ENCODE measurements around the gene DRC3. TPM values are rescaled to one million over a fixed set of nuclear protein-coding genes. Genes with fewer than 3 reads are reported as not detected.
"Not testable (repeated sequence)": the region's sequence is repeated elsewhere in the genome, so short reads cannot be mapped to it uniquely, and the experiment has no call there.

Gene DRC3
- polyA plus RNA-seq, 6 donors from 2014 or later = 0.19 to 1.4 (median 0.85) TPM; not detected in 2

DNA sequence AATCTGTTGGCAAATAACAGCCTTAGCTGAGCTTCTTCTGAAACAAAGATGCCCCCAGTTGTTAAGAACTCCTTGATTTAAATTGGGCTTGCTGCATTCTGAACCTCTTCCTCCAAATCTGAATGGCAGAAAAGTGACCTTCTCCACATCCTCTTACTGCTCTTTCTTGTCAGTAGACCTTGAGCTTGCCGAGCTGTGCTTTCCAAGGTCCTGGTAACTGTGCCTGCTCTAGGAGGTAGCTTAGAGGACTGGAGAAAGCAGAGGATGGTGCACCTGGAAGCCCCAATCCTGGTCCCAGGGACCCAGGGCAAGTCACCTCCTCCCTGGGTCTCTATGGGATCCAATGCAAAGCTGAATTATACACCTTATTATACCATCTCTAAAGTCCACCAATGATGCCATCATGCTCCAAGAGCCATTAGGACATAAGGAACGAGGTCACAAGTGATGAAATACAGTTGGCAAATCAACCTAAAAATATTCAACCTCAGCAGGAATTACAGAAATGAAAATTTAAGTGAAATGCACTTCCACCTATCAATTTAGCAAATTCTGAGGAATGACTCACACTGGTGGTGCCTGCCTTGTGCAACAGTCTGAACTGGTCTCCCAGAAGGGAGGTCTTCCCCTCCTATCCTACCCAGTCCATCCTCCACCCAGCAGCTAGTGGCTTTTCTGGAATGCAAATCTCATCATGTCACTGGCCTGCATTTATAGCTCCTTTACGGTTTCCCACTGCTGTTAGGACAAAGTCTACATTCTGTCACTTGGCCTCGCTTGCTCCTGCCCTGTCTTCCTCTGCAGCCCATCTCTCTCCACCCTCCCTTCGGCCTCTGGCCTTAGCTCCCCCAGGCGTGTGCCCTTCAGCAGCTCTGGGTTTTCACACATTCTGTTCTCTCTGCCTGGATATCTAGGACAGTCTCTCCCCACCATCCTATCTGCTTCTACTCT is 37.1 kb upstream of the DRC3 start:
- DNase-seq (no peak), ATAC-seq (ENCODE audit: low read depth in 2 of 2) (no peak)
- Mint-ChIP-seq H3K27me3 (no peaks in the 10 kb centered on the region), H3K9me3 (no peaks in the 10 kb centered on the region), H3K36me3 (no peaks in the 10 kb centered on the region), H3K4me1 (peaks cover 8 to 23% (median 20%) of the 10 kb centered on the region in 3 donors), H3K4me3 (peak overlapping the region in 1 of 8 donors; percentile 69), H3K27ac (peak overlapping the region in 2 of 6 donors; percentile 14 to 78)

DNA sequence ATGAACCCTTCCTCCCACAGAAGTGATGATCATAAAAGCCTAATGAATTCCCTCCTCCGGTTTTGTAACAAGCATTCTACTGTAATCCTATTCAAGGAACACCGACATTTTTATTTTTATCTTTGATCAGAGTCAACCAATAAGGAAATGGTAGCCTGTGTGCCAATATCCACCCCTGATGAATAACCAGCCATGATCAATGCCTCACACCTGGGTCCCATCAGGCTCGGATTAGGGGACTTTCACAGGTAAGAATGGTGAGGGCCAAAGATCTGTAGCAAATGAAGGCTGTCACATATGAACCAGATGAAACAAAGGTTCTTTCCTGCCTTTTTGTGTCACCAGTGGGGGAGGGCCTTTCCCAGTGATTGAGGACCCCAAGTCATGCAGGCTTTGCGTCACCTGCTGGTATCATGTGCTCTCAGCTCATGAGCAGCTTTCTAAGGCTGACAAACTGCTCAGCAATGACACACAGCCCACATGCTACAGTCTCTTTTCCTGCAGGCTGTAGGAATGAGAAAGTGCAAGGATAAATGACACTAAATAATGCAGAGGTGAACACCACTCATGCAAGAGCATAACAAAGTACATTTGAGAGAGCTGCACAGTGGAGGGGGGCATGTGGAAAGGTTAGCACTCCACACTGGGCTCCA is 35.3 kb upstream of the DRC3 start:
- Mint-ChIP-seq H3K4me3 (no peak overlapping the region), H3K27ac (peak overlapping the region in 3 of 6 donors; percentile 15 to 28 (median 16)), H3K9me3 (no peaks in the 10 kb centered on the region), H3K4me1 (peaks cover 4 to 20% (median 14%) of the 10 kb centered on the region in 3 donors), H3K36me3 (no peaks in the 10 kb centered on the region), H3K27me3 (no peaks in the 10 kb centered on the region)
- ATAC-seq (ENCODE audit: low read depth in 2 of 2) = no peak
- no peak for DNase-seq

DNA sequence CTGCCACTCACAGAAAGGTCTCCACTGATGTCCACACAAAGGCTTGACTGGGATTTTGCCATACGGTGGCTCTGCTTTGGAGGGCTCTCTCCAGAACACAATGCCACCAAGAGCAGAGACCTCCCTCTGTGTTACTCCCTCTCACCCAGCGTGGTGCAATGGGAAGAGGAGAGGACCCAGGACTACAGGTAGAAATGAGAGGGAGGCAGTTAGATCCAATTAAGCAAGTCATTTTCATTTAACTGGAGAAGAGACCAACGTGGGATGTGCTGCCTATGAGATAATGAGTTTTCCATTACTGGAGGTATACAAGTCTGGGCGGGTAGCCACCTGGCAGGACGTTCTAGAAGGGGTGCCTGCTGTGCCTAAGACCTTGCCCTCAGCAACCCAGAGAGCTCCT is 34.7 kb upstream of the DRC3 start:
- H3K27me3 Mint-ChIP-seq = no peaks in the 10 kb centered on the region
- no peak for ATAC-seq (ENCODE audit: low read depth in 2 of 2)
- H3K4me3 Mint-ChIP-seq = no peak overlapping the region
- peak overlapping the region in 1 of 6 donors; percentile 28 for H3K27ac Mint-ChIP-seq
- DNase-seq = no peak
- H3K9me3 Mint-ChIP-seq = no peaks in the 10 kb centered on the region
- no peaks in the 10 kb centered on the region for H3K36me3 Mint-ChIP-seq
- peaks cover 4 to 20% (median 15%) of the 10 kb centered on the region in 3 donors for H3K4me1 Mint-ChIP-seq

DNA sequence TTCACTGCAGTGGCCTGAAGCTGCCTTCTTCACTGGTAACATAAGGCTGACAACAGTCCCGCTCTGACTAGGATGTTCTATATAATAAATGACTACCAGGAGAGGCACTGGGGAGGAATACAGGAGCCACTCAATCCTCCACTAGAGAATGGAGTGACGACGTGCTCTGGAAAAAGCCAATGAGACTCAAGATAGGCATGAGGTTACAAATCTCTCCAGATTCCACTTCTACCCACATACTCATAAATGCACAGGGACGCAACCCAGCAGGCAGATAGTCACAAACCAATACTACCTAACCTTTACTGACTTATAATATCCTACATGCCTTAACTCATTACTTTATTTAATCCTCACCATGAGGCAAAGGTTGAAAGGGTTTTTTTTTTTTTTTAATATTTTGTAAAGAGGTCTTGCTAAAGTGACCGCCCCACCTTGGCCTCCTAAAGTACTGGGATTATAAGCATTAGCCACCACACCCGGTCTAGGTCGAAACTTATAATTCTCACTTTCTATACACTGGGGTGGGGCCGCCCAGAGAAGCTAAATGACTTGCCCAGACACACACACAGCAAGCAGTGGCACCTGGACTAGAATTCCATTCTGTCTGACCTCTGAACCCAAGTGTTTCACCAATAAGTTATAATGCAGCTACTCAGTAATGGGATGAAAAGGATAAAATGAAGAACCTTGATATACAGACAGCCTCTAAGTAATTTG is 34.1 kb upstream of the DRC3 start:
- DNase-seq (no peak), ATAC-seq (ENCODE audit: low read depth in 2 of 2) (no peak)
- no peak overlapping the region for H3K27ac Mint-ChIP-seq
- H3K27me3 Mint-ChIP-seq = no peaks in the 10 kb centered on the region
- peaks cover 10 to 26% (median 21%) of the 10 kb centered on the region in 3 donors for H3K4me1 Mint-ChIP-seq
- no peak overlapping the region for H3K4me3 Mint-ChIP-seq
- no peaks in the 10 kb centered on the region for H3K36me3 Mint-ChIP-seq
- H3K9me3 Mint-ChIP-seq = no peaks in the 10 kb centered on the region

DNA sequence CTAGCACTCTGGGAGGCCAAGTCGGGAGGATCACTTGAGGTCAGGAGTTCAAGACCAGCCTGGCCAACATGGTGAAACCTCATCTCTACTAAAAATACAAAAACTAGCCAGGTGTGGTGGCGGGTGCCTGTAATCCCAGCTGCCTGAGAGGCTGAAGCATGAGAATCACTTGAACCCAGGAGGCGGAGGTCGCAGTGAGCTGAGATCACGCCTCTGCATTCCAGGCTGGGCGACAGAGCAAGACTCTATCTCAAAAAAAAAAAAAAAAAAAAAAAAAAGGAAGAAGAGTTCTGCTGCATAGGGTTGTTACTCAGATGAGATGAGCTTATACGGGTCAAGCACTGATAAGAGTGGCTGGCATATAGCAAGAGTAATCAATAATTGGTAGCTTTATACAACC is 32.7 kb upstream of the DRC3 start:
- H3K36me3 Mint-ChIP-seq; ATAC-seq (ENCODE audit: low read depth in 2 of 2); DNase-seq; H3K4me3 Mint-ChIP-seq; H3K9me3 Mint-ChIP-seq; H3K27me3 Mint-ChIP-seq; H3K27ac Mint-ChIP-seq: not testable (repeated sequence)
- peaks cover 14 to 32% (median 25%) of the 10 kb centered on the region in 3 donors for H3K4me1 Mint-ChIP-seq

DNA sequence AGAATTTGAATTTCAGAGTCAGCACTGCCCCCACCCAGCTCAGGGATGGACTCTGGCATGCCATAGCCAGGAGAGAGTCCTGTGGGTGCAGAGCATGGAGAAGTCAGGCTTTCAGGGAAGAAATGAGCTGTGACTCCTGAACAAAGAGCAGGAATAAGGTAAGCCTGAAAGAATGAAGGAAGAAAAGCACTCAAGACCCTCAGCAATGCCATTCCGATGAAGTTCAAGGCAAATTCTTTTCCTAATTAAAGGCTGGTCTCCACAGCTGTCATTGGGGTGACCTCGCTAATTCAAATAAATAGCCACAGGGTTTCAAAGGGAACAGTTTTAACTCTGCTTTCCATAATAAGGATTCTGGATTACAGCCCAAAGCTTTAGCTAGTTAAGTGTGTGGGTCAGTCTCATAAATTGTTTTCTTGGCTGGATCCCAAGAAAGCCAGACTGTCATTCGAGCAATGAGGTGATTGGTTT is 32.2 kb upstream of the DRC3 start:
- Mint-ChIP-seq H3K4me1 (peaks cover 14 to 28% (median 25%) of the 10 kb centered on the region in 3 donors), H3K27ac (no peak overlapping the region), H3K4me3 (no peak overlapping the region), H3K9me3 (no peaks in the 10 kb centered on the region), H3K36me3 (no peaks in the 10 kb centered on the region), H3K27me3 (no peaks in the 10 kb centered on the region)
- ATAC-seq (ENCODE audit: low read depth in 2 of 2) (no peak), DNase-seq (no peak)

DNA sequence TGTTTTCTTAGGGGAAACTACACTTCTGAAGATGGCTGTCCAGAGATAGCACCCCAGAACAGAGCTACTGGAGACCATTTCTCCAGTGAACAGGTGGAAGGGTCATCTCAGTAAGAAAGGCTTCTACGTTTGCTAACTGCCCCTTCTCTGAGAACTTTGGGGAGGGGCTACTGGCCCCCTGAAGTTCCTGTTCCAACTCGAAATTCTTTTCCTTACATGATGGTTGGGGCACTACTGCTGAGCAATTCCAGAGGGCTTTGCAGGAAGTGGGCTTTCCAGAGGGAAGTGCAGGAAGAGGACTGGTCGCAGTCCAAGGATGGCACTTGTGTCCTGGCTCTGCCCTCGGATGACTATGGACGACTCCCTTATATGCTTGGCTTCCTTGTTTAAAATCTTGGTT is 31.6 kb upstream of the DRC3 start:
- ATAC-seq (ENCODE audit: low read depth in 2 of 2) (no peak), DNase-seq (no peak)
- Mint-ChIP-seq H3K9me3 (no peaks in the 10 kb centered on the region), H3K4me3 (no peak overlapping the region), H3K4me1 (peaks cover 12 to 24% (median 22%) of the 10 kb centered on the region in 3 donors), H3K27ac (no peak overlapping the region), H3K27me3 (no peaks in the 10 kb centered on the region), H3K36me3 (no peaks in the 10 kb centered on the region)

DNA sequence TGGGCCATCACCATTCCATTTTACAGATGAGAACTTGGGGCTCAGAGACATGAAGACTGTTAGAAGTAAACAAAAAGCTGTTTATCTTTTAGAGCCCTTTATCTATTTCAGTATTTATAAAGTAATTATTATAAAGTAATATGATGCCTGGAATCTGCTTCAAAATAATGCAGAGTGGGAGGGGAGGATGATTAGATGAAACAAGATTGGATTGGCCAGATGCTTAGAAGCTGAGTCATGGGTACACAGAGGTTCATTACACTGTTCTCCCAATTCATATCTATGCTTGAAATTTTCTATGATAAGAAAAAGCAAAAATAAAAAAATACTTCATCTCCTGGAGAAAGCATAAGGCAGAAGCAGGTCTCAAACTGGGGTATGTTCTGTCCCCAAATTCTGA is 29.8 kb upstream of the DRC3 start:
- peaks cover 10 to 21% (median 20%) of the 10 kb centered on the region in 3 donors for H3K4me1 Mint-ChIP-seq
- no peaks in the 10 kb centered on the region for H3K36me3 Mint-ChIP-seq
- no peak overlapping the region for H3K4me3 Mint-ChIP-seq
- ATAC-seq (ENCODE audit: low read depth in 2 of 2) = no peak
- H3K27me3 Mint-ChIP-seq = no peaks in the 10 kb centered on the region
- no peaks in the 10 kb centered on the region for H3K9me3 Mint-ChIP-seq
- H3K27ac Mint-ChIP-seq = peak overlapping the region in 2 of 6 donors; percentile 18 to 84
- no peak for DNase-seq

DNA sequence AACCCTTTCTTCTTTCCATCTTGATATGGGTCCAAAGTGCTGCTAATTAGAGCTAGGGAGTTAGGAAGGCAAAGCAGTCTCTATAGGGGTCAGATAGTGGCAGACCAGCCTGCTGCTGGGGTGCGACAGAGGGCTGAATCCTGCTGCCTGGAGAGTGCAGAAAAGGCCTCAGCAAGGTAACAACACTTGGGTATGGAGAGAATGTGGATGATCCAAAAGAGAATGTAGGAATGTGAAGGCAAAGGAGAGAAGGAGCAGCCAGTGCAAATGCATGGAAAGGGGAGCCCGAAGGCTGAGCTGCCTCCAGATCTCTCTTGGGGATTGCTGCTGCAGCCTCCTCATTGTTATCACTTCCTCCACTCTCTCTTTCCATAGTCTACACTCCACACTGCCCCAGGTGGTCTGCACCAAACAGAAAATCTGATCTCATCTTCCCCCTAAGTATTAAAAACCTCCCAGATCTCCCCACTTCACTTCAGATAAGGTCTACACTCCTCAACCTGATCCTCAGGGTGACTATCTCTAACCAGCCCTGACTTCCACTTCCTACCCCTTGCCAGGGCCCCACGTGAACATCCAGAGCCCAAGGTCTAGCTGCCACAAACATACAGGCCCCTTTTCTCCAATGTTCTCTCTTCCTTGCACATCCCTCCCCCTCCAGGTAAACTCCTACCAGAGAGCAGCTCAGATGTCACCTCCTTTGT is 29.2 kb upstream of the DRC3 start:
- peak overlapping the region in 4 of 6 donors; percentile 1 to 84 (median 40) for H3K27ac Mint-ChIP-seq
- no peak for DNase-seq

DNA sequence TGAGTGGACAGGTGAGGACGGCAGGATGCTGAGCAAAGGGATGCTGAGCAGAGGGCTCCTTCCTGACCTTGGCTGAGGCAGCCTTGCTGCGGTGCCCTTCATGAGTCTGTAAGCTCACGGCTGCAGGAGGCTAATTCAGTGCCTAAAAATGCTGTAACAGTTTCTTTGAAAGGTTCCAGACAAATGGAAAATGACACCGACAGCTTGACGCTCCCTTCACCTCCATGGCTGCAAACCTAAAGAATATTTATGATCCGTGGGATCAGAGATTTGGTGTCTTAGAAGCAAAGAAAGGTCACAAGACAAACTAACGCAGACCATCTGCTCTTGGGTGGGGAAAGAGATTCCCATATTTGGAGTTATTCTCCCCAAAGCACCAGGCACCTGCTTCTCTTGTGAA is 28.4 kb upstream of the DRC3 start:
- peak overlapping the region in 1 of 6 donors; percentile 66 for H3K27ac Mint-ChIP-seq
- H3K4me3 Mint-ChIP-seq = no peak overlapping the region
- H3K36me3 Mint-ChIP-seq = no peaks in the 10 kb centered on the region
- no peak for DNase-seq
- no peaks in the 10 kb centered on the region for H3K27me3 Mint-ChIP-seq
- H3K4me1 Mint-ChIP-seq = peaks cover 16 to 28% (median 18%) of the 10 kb centered on the region in 3 donors
- H3K9me3 Mint-ChIP-seq = no peaks in the 10 kb centered on the region
- no peak for ATAC-seq (ENCODE audit: low read depth in 2 of 2)

More for the DNA sequence above, 29.2 kb upstream of the DRC3 start:
- Mint-ChIP-seq H3K9me3 (no peaks in the 10 kb centered on the region), H3K27me3 (no peaks in the 10 kb centered on the region), H3K4me1 (peaks cover 10 to 20% (median 18%) of the 10 kb centered on the region in 3 donors), H3K4me3 (peak overlapping the region in 2 of 8 donors; percentile 13 to 49), H3K36me3 (no peaks in the 10 kb centered on the region)
- ATAC-seq (ENCODE audit: low read depth in 2 of 2) = no peak

DNA sequence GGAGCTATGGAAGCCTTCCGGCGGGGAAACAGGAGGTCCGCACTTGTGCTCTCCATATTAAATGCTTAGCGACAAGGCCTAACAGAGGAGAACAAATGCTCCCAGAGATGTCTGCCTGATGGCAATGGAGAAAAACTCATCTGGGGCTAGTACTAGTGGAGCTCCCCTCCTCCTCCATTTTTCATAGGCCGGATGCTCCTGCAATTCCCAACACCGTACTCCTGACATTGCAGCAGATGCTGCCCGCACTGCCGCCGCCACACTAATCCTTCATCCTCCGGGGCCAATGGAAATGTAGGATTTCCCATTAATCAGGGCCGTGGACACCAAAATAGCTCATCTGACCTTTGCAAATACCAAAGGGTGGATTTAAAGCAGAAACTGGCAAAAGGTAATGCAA is 27.9 kb upstream of the DRC3 start:
- H3K4me1 Mint-ChIP-seq = peaks cover 18 to 29% (median 19%) of the 10 kb centered on the region in 3 donors
- DNase-seq (no peak), ATAC-seq (ENCODE audit: low read depth in 2 of 2) (no peak)
- H3K9me3 Mint-ChIP-seq = no peaks in the 10 kb centered on the region
- no peaks in the 10 kb centered on the region for H3K36me3 Mint-ChIP-seq
- H3K27ac Mint-ChIP-seq = peak overlapping the region in 1 of 6 donors; percentile 66
- no peaks in the 10 kb centered on the region for H3K27me3 Mint-ChIP-seq
- H3K4me3 Mint-ChIP-seq = peak overlapping the region in 1 of 8 donors; percentile 13

DNA sequence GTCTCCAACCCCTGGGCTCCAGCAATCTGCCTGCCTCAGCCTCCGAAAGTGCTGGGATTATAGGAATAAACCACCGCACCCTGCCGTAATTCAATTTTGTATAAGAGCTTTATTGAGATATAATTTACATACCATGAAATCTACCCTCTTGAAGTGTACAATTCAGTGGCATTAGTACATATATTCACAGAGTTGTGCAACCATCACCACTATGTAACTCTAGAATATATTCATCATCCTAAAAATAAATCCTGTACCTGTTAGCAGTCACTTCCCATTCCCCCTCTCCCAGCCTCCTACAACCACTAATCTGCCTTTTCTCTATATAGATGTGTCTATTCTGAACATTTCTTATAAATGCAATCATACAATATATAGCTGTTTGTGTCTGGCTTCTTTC is 26.6 kb upstream of the DRC3 start:
- peaks cover 14 to 25% (median 19%) of the 10 kb centered on the region in 3 donors for H3K4me1 Mint-ChIP-seq
- no peak overlapping the region for H3K4me3 Mint-ChIP-seq
- no peaks in the 10 kb centered on the region for H3K27me3 Mint-ChIP-seq
- DNase-seq (no peak), ATAC-seq (ENCODE audit: low read depth in 2 of 2) (no peak)
- H3K36me3 Mint-ChIP-seq = no peaks in the 10 kb centered on the region
- H3K27ac Mint-ChIP-seq = peak overlapping the region in 1 of 6 donors; percentile 4
- H3K9me3 Mint-ChIP-seq = no peaks in the 10 kb centered on the region

DNA sequence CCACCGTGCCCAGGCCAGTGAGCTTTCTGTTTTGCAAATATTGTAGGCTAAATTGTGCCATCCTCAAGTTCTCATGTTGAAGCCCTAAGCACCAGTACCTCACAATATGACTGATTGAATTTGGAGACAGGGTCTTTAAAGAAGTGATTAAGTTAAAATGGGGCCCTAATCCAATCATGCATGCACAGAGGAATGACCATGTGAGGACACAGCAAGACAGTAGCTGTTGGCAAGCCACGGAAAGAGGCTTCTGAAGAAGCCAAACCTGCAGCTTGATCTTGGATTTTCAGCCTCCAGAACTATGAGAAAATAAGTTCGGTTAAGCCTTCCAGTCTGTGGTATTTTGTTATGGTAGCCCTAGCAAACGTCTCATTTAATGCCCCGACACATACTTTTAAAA is 25.4 kb upstream of the DRC3 start:
- ATAC-seq (ENCODE audit: low read depth in 2 of 2) (no peak), DNase-seq (no peak)
- Mint-ChIP-seq H3K4me1 (peaks cover 14 to 25% (median 23%) of the 10 kb centered on the region in 3 donors), H3K27me3 (no peaks in the 10 kb centered on the region), H3K4me3 (no peak overlapping the region), H3K27ac (no peak overlapping the region), H3K9me3 (no peaks in the 10 kb centered on the region), H3K36me3 (no peaks in the 10 kb centered on the region)

Data from naive B cell (primary cell).